Measurements from ENCODE around the gene MKNK1.

Gene MKNK1

GRCh38 chr1:46596036-46596435 lies 8.0 kb downstream of the MKNK1 start:
- TF ChIP-seq, protein P1, sequence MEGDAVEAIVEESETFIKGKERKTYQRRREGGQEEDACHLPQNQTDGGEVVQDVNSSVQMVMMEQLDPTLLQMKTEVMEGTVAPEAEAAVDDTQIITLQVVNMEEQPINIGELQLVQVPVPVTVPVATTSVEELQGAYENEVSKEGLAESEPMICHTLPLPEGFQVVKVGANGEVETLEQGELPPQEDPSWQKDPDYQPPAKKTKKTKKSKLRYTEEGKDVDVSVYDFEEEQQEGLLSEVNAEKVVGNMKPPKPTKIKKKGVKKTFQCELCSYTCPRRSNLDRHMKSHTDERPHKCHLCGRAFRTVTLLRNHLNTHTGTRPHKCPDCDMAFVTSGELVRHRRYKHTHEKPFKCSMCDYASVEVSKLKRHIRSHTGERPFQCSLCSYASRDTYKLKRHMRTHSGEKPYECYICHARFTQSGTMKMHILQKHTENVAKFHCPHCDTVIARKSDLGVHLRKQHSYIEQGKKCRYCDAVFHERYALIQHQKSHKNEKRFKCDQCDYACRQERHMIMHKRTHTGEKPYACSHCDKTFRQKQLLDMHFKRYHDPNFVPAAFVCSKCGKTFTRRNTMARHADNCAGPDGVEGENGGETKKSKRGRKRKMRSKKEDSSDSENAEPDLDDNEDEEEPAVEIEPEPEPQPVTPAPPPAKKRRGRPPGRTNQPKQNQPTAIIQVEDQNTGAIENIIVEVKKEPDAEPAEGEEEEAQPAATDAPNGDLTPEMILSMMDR (IDR thresholded peaks at IDR 0.05; ENCODE audit: low read depth, low read length, missing control alignments): no peak
- no peak overlapping the region for H3K4me3 ChIP-seq (replicated peaks; ENCODE audit: low read depth, low read length)
- DNase-seq (ENCODE audit: extremely low read depth, low read depth): no peak

GRCh38 chr1:46595127-46595526 lies 8.9 kb downstream of the MKNK1 start:
- TF ChIP-seq, protein P1 (IDR thresholded peaks at IDR 0.05; ENCODE audit: low read depth, low read length, missing control alignments): no peak
- no peak overlapping the region for H3K4me3 ChIP-seq (replicated peaks; ENCODE audit: low read depth, low read length)
- no peak for DNase-seq (ENCODE audit: extremely low read depth, low read depth)

DNA sequence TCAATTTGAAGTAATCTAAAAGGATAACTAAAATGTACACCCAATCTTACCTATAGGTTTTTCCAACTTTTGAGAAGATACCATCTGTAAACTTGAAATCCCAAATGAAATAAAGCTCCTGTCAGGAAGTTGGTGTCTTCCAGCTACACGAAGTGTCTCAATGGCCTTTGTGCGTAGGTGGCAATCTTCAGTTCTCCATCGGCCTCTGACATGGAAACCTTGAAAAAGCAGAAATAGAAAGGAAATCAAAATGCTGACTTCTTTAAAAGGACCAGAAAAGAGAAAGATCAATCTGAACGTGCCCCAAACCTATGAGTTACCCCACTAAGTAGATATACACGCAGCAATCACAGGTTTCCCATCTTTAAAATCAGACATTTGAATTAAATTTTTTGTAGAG lies 10.0 kb downstream of the MKNK1 start:
- H3K4me3 ChIP-seq (replicated peaks; ENCODE audit: low read depth, low read length): no peak overlapping the region
- TF ChIP-seq, protein P1 (IDR thresholded peaks at IDR 0.05; ENCODE audit: low read depth, low read length, missing control alignments): no peak
- no peak for DNase-seq (ENCODE audit: extremely low read depth, low read depth)

DNA sequence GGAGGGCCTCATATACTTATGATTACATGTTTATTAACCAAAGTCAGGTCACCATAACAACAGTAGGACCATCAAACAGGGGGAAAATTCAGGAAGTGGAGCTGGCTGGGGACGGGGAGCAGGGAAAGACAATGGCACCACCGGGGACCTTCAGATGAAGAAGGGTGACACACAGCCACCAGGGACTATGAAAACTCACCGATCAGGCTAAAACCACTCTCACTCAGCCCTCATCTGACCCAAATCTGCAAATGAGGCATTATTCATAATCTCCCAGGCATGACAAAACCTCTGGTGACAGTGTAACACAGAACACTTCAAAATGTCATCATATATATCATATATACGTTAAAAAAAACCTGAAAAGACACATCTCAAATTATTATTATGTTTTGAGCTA lies 11.2 kb downstream of the MKNK1 start:
- no peak overlapping the region for H3K4me3 ChIP-seq (replicated peaks; ENCODE audit: low read depth, low read length)
- DNase-seq (ENCODE audit: extremely low read depth, low read depth): no peak
- TF ChIP-seq, protein P1 (IDR thresholded peaks at IDR 0.05; ENCODE audit: low read depth, low read length, missing control alignments): no peak

- H3K4me3 ChIP-seq (replicated peaks; ENCODE audit: low read depth, low read length): no peak overlapping the region
- TF ChIP-seq, protein P1 (IDR thresholded peaks at IDR 0.05; ENCODE audit: low read depth, low read length, missing control alignments): no peak
- no peak for DNase-seq (ENCODE audit: extremely low read depth, low read depth)
Observed at GRCh38 chr1:46589529-46589928, 14.5 kb downstream of the MKNK1 start.

- TF ChIP-seq, protein P1 (IDR thresholded peaks at IDR 0.05; ENCODE audit: low read depth, low read length, missing control alignments): no peak
- DNase-seq (ENCODE audit: extremely low read depth, low read depth): no peak
- H3K4me3 ChIP-seq (replicated peaks; ENCODE audit: low read depth, low read length): no peak overlapping the region
Observed at GRCh38 chr1:46587069-46587468, 17.0 kb downstream of the MKNK1 start.

DNA sequence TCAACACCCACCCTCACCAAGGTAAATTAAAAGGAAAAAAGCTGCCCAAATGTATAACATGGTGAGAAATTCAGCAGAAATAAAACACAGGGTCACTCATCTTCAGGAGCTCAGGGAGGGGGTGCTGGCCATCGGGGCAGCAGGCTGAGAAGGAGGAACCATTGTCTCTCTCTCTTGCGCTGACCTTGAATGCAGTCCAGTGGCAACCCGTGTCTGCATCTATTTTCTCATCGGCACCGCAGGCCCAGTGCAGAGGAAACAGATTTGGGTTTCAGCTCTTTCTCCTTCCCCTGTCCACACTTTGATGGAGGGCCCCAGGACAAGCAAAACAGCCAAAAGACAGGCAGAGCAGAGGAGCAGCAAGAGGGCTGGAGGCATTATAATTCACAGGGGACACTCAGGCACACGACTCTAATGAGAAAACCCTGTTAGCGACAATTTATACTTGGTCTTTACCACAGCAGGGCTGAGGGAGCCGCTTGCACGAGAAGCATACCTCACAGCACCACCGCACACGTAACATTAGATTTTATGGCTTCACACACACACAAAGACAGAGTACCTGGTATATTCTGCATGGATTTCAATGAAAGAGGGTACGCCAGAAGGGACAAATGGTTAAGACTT lies 18.6 kb downstream of the MKNK1 start:
- no peak for DNase-seq (ENCODE audit: extremely low read depth, low read depth)
- H3K4me3 ChIP-seq (replicated peaks; ENCODE audit: low read depth, low read length): no peak overlapping the region
- TF ChIP-seq, protein P1 (IDR thresholded peaks at IDR 0.05; ENCODE audit: low read depth, low read length, missing control alignments): no peak

All from HFF-Myc (cell line).